Stimulated activated CD8-positive, alpha-beta memory T cell treated with anti-CD3 and anti-CD28 coated beads, Interleukin-4, amount 100 ng/mL, for 24 hours (primary cell): ENCODE measurements around the gene VPS41.
"Not testable (repeated sequence)": the region's sequence is repeated elsewhere in the genome, so short reads cannot be mapped to it uniquely, and the experiment has no call there.

Source experiments
- DNase-seq: peaks from one replicate; pipeline ENCODE4 v3.0.0-alpha.2; 2020; ENCODE audit warnings: low read depth

VPS41 gene

GRCh38 chr7:38854947-38855346, 54.0 kb downstream of the VPS41 start:
- not testable (repeated sequence) for DNase-seq

- DNase-seq = no peak
Observed at GRCh38 chr7:38851321-38851720, 57.7 kb downstream of the VPS41 start.

GRCh38 chr7:38846280-38846679, 62.7 kb downstream of the VPS41 start:
- no peak for DNase-seq

DNA sequence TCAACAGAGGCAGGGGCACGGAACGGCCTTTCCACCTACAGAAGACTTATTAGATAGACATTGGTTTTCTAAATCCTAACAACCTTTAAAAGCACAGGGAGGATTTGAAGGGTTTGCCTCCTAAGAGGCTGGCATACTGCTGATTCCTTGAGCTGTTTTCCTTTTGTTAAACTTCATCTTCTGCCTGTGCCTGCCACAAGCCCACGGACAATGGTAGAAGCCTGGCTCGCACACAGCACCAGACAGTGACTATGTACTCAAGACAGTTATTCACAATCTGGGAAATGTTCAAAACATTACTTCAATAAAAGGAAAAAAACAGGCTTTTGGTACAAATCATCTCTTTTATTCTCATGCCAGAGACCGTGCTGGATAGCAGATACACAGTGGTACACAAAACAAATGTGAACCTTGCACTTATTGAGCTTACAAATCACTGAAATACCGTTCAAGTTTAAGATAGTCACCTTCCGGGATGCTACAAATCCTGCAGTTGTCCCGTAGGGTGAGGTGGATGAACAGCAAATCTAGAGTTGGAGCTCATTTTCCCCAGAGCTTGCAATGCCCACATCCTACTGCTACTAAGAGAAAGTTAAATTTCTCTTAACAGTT, 63.9 kb downstream of the VPS41 start:
- no peak for DNase-seq

DNA sequence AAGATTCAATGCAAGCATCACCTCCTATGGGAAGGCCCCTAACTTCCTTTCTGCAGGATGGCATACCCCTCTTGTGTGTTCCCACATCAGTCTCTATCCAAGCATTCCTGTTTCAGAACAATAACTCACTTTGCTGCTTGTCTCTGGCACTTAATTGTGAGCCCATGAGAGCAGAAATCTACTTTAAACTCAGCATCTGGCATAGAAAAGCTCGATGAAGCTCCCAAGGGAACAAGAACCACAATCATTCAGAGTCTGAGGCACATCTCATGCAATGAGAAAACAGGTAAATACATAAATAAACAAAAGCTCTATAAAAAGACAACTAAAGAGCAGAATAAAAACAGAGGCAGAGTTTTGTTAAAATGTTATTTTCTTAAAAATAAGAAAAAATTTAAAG, 66.2 kb downstream of the VPS41 start:
- no peak for DNase-seq

- no peak for DNase-seq
Observed at GRCh38 chr7:38840736-38841460, 68.1 kb downstream of the VPS41 start.

- no peak for DNase-seq
Observed at GRCh38 chr7:38839851-38840250, 69.1 kb downstream of the VPS41 start.

- no peak for DNase-seq
Observed at GRCh38 chr7:38838725-38839385, 70.1 kb downstream of the VPS41 start.

GRCh38 chr7:38834357-38834756, 74.6 kb downstream of the VPS41 start:
- no peak for DNase-seq

DNA sequence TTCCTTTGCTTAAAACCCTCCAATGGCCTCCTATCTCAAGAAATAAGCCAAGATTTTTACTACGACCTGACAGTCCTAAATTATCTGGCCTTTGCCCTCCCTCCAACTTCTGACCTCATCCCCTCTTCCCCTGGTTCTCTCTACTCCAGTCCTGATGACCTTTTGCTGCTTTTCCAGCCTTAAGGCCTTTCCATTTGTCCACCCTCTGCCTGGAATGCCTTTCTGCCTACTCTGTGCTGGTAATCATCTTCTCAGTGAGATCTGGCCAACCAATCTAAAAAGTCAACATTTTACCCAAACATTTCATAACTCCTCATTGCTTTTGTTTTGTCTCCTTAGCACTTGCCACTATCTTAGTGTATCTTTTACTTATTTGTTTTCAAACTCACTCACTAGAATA, 75.7 kb downstream of the VPS41 start:
- no peak for DNase-seq

DNA sequence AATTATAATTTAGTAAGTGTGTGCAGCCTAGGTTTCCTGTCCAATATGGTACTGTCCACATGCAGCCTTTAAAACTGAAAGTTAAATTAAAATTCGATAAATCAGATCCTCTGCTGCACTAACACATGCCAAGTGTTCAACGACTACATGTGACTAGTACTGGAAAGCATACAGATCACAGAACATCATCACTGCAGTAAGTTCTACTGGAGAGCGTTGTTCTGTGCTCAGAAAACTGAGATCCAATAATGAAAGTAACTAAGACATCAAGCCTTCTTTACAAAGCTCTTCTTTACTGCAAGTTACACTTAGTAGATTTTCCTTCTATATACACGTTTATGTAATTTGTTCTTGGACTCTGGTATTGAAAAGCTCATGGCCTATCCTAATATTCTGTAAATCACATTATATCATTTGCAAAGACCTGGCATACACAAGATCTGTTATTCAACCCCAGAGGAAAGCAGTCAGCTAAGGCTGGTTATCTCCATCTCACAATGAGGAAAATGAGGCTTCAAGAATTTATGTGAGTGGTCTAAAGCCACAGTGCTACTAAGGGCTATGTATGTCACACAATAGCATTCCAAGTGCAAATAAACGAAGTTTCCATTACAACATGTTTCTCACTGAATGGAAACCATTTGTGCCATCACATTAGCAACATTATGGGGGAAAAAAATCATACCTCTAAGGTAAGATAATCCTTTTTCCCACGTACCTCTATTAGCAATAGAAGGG, 77.6 kb downstream of the VPS41 start:
- DNase-seq = no peak

- no peak for DNase-seq
Observed at GRCh38 chr7:38830826-38831225, 78.2 kb downstream of the VPS41 start.

DNA sequence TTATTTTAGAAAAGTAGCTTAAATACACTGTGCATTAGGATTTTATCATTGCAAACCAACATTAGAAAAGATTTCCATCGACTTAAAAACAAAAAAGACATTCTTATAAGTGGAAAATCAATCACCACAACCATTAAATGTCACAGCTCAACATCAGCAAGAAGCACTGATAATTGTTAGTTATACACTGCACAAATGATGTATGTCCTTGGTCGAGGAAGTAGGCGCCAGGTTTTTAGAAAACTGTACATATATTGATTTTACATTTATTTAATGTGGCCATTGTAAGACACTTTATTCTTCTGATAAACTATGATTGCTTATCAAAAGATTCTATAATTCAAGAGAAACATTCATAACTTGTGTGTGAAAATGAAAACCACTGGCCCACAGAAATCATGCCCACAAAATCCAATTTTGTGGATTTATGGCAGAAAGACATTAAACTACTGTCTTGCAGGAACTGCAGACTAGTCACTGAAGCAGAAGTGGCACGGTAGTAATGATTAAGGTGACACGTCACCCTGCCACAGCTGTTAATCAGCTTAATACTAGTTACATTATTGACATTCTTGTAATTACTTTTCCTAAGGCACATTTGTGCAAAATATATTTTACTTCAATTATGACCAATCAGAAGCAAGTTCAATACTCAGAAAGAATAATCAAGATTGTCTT, 79.4 kb downstream of the VPS41 start:
- no peak for DNase-seq

GRCh38 chr7:38828026-38828425, 81.0 kb downstream of the VPS41 start:
- no peak for DNase-seq

- no peak for DNase-seq
Observed at GRCh38 chr7:38825721-38826440, 83.1 kb downstream of the VPS41 start.

DNA sequence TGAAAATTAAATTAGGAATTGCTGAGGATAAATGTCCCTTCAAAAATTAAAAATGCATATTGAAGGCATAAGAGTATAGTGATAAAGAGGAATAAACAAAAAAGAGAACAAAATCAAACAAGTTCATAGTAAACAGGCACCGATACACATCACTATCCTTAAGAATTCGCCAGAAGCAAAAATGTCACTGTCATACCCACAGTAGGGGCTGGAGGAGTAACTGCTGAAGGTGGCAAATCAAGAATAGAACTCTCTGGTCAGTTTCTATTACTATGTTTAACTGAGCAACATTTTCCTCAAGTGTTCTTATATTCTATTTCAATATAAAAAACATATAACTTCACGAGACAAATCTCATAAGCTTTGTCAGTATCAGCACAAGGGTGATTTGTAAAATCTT, 84.0 kb downstream of the VPS41 start:
- DNase-seq = no peak

DNA sequence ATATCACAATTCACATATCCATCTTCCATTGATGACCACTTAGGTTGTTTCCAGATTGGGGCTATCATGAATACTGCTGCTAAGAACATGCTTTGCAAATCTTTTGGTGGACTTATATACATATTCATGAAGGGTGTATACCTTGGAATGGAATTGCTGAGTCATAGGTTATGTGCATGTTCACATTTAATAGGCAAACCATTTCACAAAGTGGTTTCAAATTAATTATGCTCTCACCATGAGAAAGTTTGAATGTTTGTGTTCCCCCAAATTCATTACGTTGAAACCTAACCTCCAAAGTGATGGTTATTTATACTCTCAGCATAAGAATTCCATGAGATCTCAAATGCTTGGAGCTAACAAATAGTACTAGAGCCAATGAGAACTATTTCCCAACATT, 86.4 kb downstream of the VPS41 start:
- no peak for DNase-seq

DNA sequence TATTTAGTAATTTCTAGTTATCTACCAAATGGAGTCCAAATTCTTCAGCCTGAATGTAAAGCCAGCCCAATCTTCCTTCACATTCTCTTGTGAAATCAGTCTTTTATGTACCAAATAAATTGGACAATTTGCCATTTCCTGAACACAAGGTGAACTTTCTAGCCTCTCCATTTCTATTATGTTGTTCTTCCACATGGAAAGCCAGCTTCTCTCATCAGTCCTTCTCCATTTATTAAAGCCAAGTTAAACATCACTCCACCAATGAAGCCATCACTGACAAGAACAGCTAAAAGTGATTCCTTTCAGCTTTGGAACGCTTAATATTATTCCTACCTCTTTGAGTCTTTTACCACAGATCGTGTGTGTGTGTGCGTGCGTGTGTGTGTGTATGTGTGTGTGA, 88.4 kb downstream of the VPS41 start:
- no peak for DNase-seq

GRCh38 chr7:38819463-38819862, 89.5 kb downstream of the VPS41 start:
- DNase-seq = no peak

GRCh38 chr7:38817526-38817925, 91.5 kb downstream of the VPS41 start:
- no peak for DNase-seq

DNA sequence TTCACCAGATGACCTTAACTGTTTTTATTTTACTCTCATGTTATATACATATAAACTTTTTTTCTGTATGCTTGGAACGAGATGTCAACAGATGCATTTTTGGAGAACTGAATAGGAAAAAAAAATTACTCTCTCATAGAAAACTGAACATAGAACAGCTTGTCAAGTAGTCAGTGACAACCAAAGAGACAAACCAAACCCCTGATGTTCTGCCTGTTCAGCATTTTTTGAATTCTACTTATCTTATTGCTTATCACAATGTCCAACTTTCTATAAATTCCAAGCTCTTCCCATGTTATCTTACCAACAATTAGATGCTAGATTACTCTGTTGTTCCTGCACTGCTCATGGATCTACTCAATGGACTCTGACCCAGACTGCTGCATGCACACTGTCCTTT, 95.2 kb downstream of the VPS41 start:
- DNase-seq = no peak

GRCh38 chr7:38806912-38807311, 102.1 kb downstream of the VPS41 start:
- no peak for DNase-seq
